Activated CD8-positive, alpha-beta T cell treated with anti-CD3 and anti-CD28 coated beads, Interleukin-2, amount 10 ng/mL, durations not matched to agents 7 days and 5 days (primary cell): ENCODE results near the gene TFCP2L1. TPM values are rescaled to one million over a fixed set of nuclear protein-coding genes. Genes with fewer than 3 reads are reported as not detected.

ENCODE experiments used
- ATAC-seq: fragments of 150-1000 bp; cut with Tn5 transposase; one replicate; pipeline ENCODE4 v1.10.0; 2021; ENCODE audit warnings: moderate library complexity
- CTCF ChIA-PET: fragments of 350-600 bp; sonication (Branson Sonifier 250); formaldehyde crosslinking; loops from one replicate; lab custom pipeline; 2021; ENCODE audit warnings: antibody characterized with exemption; lab: Charles Lee
- POLR2A ChIA-PET: fragments of 350-600 bp; sonication (Branson Sonifier 250); formaldehyde crosslinking; loops from one replicate; lab custom pipeline; 2021; ENCODE audit warnings: antibody characterized with exemption; lab: Charles Lee
- DNase-seq: peaks from one replicate; pipeline ENCODE4 v3.0.0-alpha.2; 2020
- H3K27ac Mint-ChIP-seq: one replicate; pipeline ENCODE4 v1.8.0; 2021; ENCODE audit warnings: mild to moderate bottlenecking, mixed read lengths
- H3K27me3 Mint-ChIP-seq: one replicate; pipeline ENCODE4 v1.8.0; 2021; ENCODE audit warnings: low read depth, mixed read lengths
- H3K36me3 Mint-ChIP-seq: one replicate; pipeline ENCODE4 v1.8.0; 2021; ENCODE audit warnings: low read depth, mixed read lengths
- H3K4me1 Mint-ChIP-seq: one replicate; pipeline ENCODE4 v1.8.0; 2021; ENCODE audit warnings: low read depth, mixed read lengths
- H3K4me3 Mint-ChIP-seq: one replicate; pipeline ENCODE4 v1.8.0; 2021; ENCODE audit warnings: mild to moderate bottlenecking, mixed read lengths
- H3K9me3 Mint-ChIP-seq: one replicate; pipeline ENCODE4 v1.8.0; 2022; ENCODE audit warnings: mixed read lengths; ENCODE audit not compliant: insufficient read depth
- total RNA-seq, 2 experiments: library from RNA; stranded (reverse); gene quantifications; one replicate each; pipeline ENCODE4 v1.2.3, GENCODE V29; 2021

Gene TFCP2L1
- total RNA-seq, 2 experiments from 2014 or later = 0.16 TPM; not detected in 1

GRCh38 chr2:121167411-121167810, 117.6 kb downstream of the TFCP2L1 start:
- no peaks in the 10 kb centered on the region for H3K27me3 Mint-ChIP-seq
- ATAC-seq = no peak
- no peaks in the 10 kb centered on the region for H3K4me1 Mint-ChIP-seq
- H3K9me3 Mint-ChIP-seq = peaks cover 11% of the 10 kb centered on the region
- H3K36me3 Mint-ChIP-seq = no peaks in the 10 kb centered on the region
- CTCF ChIA-PET = no interaction called here
- H3K27ac Mint-ChIP-seq = no peak overlapping the region
- POLR2A ChIA-PET = no interaction called here
- H3K4me3 Mint-ChIP-seq = no peak overlapping the region
- DNase-seq = no peak

Other genes with a start within 250 kb of the TFCP2L1 start
- gene RNU4ATAC, start 245.7 kb upstream of the TFCP2L1 start, total RNA-seq = not detected